Measurements from ENCODE around the gene TMEM169. TPM values are rescaled to one million over a fixed set of nuclear protein-coding genes. Genes with fewer than 3 reads are reported as not detected.

The TMEM169 gene
- total and polyA plus RNA-seq, 2 donors (not counting 1 experiment from before 2014, with no cell fraction given): 0.28 to 0.84 TPM

DNA sequence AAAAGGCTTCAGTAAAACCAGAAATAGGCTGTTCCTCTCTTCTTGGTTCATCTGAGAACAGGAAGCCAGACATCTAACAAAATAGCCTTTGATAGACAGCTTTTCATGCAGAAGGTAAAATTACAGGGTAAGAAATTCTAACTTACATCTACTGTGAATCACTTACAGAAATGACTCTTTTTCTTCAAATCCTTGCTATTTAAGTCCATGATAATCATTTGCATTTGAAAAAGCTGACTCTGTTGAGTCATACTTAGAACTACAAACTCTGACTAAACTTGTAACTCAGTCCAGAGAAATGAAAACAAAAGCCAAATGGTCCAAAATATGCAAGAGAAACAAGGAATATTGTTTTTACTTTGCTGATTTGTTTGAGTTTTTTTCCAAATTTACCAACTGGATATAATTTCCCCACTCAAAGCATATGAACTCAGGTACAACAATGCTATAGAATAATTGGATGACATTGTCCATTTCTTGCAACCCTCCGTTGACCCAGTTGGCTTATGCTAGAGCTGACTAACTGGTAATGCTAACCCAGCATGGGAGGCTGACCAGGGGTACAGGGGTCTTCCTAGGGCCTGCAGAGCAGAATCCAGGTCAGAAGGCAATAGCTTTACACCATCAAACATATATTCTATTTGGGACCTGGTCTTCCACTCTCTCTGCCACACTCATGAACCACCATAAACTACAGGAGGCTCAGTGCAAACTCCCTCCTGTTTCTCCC is 49.6 kb upstream of the TMEM169 start:
- Histone ChIP-seq H3K27me3 (replicated peaks in 1 of 4; ENCODE audit: control extremely low read depth in 1 of 4, control insufficient read depth in 3 of 4, insufficient read depth in 4 of 4, low read length in 3 of 4) (no peaks in the 10 kb centered on the region), H3K4me2 (replicated peaks; ENCODE audit: low read depth, low read length, poor library complexity, severe bottlenecking) (no peak overlapping the region), H3K9ac (ENCODE audit: low read length) (no peak overlapping the region), H3K36me3 (replicated peaks in 1 of 2; ENCODE audit: control extremely low read depth in 1 of 2, control insufficient read depth in 1 of 2, extremely low read depth in 1 of 2, insufficient read depth in 2 of 2, low read length in 1 of 2) (peaks cover 0 to 4% of the 10 kb centered on the region in 2 experiments), H3K9me3 (ENCODE audit: control extremely low read depth in 1 of 3, control insufficient read depth in 2 of 3, insufficient read depth in 1 of 3, low read length in 2 of 3) (no peaks in the 10 kb centered on the region), H3K79me2 (ENCODE audit: control insufficient read depth, insufficient read depth, low read length) (no peaks in the 10 kb centered on the region), H3K4me3 (ENCODE audit: control extremely low read depth in 1 of 5, extremely low read depth in 1 of 5, insufficient read depth in 1 of 5, low read depth in 2 of 5, low read length in 4 of 5) (no peak overlapping the region), H2AFZ (ENCODE audit: insufficient read depth, low read depth, low read length, poor library complexity, severe bottlenecking) (no peak overlapping the region), H3K27ac (ENCODE audit: low read length in 2 of 2) (no peak overlapping the region), H4K20me1 (ENCODE audit: control insufficient read depth, insufficient read depth, low read length, poor library complexity, severe bottlenecking) (no peaks in the 10 kb centered on the region), H3K4me1 (ENCODE audit: control insufficient read depth in 2 of 2, insufficient read depth in 2 of 2, low read length in 2 of 2) (peaks cover 0 to 5% of the 10 kb centered on the region in 2 donors)
- TF ChIP-seq, protein P1, sequence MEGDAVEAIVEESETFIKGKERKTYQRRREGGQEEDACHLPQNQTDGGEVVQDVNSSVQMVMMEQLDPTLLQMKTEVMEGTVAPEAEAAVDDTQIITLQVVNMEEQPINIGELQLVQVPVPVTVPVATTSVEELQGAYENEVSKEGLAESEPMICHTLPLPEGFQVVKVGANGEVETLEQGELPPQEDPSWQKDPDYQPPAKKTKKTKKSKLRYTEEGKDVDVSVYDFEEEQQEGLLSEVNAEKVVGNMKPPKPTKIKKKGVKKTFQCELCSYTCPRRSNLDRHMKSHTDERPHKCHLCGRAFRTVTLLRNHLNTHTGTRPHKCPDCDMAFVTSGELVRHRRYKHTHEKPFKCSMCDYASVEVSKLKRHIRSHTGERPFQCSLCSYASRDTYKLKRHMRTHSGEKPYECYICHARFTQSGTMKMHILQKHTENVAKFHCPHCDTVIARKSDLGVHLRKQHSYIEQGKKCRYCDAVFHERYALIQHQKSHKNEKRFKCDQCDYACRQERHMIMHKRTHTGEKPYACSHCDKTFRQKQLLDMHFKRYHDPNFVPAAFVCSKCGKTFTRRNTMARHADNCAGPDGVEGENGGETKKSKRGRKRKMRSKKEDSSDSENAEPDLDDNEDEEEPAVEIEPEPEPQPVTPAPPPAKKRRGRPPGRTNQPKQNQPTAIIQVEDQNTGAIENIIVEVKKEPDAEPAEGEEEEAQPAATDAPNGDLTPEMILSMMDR (IDR thresholded peaks at IDR 0.05): no peak
- TF ChIP-seq EZH2 (IDR thresholded peaks at IDR 0.05; ENCODE audit: borderline replicate concordance, insufficient read depth, low read depth, low read length, poor library complexity, severe bottlenecking): no peak
- 82% methylated on average over 1 of the region's 1 CpG for WGBS (ENCODE audit: insufficient coverage)
- H3K9me3 Mint-ChIP-seq (ENCODE audit: insufficient read depth): no peaks in the 10 kb centered on the region
- DNase-seq: no peak
- no peaks in the 10 kb centered on the region for H3K27me3 Mint-ChIP-seq
- H3K27ac Mint-ChIP-seq: no peak overlapping the region
- H3K4me1 Mint-ChIP-seq: peaks cover 8% of the 10 kb centered on the region
- ChIA-PET POLR2A (no interaction called here), CTCF (interaction anchor here (0.6 to 4.3 kb wide), 10 partner anchors 9 to 635 kb away, joined by 3 to 41 read pairs (median 11); partner anchors contain the start of genes PECR, TMEM169 and XRCC5)
- H3K4me3 Mint-ChIP-seq: no peak overlapping the region
- intact Hi-C loops (cut with micrococcal nuclease): loop anchor here (10.0 kb wide), 1 partner anchor 1683 kb away; no protein-coding TSS in a partner anchor
- ATAC-seq (ENCODE audit: low read depth): no peak

DNA sequence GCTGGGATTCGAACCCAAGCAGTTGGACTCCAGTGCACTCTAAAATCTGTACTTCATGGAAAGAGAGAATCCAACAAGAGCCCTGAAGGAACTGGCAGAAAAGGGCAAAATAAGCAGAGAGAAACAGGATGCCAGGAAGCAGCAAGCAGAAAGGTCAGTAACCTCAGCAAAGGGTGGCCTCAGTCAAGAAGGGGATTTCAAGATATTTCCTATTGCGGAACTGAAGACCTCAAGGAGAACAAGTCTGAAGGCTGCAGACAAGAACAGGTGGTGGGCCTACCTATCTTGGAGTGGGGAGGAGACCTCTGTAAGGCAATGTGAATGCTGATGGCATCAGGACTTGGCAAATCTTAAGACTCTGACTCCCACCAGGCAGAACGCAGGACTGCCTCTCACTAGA is 48.3 kb upstream of the TMEM169 start:
- no peaks in the 10 kb centered on the region for H3K79me2 ChIP-seq (ENCODE audit: control insufficient read depth, insufficient read depth, low read length)
- no peaks in the 10 kb centered on the region for H3K9me3 ChIP-seq (ENCODE audit: control extremely low read depth in 1 of 3, control insufficient read depth in 2 of 3, insufficient read depth in 1 of 3, low read length in 2 of 3)
- H3K9ac ChIP-seq (ENCODE audit: low read length): no peak overlapping the region
- DNase-seq (no peak), ATAC-seq (ENCODE audit: low read depth) (no peak)
- H3K4me2 ChIP-seq (replicated peaks; ENCODE audit: low read depth, low read length, poor library complexity, severe bottlenecking): no peak overlapping the region
- ChIA-PET CTCF (interaction anchor here (0.6 to 4.3 kb wide), 23 partner anchors 11 to 1680 kb away, joined by 3 to 41 read pairs (median 5); partner anchors contain the start of genes MREG, PECR, TMEM169 and XRCC5), POLR2A (no interaction called here)
- 85% methylated on average over 3 of the region's 3 CpGs for WGBS (ENCODE audit: insufficient coverage)
- H3K4me3 ChIP-seq (ENCODE audit: control extremely low read depth in 1 of 5, extremely low read depth in 1 of 5, insufficient read depth in 1 of 5, low read depth in 2 of 5, low read length in 4 of 5): no peak overlapping the region
- no peak overlapping the region for H3K27ac Mint-ChIP-seq
- peaks cover 0 to 5% of the 10 kb centered on the region in 2 donors for H3K4me1 ChIP-seq (ENCODE audit: control insufficient read depth in 2 of 2, insufficient read depth in 2 of 2, low read length in 2 of 2)
- H3K36me3 ChIP-seq (replicated peaks in 1 of 2; ENCODE audit: control extremely low read depth in 1 of 2, control insufficient read depth in 1 of 2, extremely low read depth in 1 of 2, insufficient read depth in 2 of 2, low read length in 1 of 2): peaks cover 0 to 9% of the 10 kb centered on the region in 2 experiments
- intact Hi-C loops (cut with micrococcal nuclease): loop anchor here (10.0 kb wide), 1 partner anchor 1681 kb away; no protein-coding TSS in a partner anchor
- H2AFZ ChIP-seq (ENCODE audit: insufficient read depth, low read depth, low read length, poor library complexity, severe bottlenecking): no peak overlapping the region
- H4K20me1 ChIP-seq (ENCODE audit: control insufficient read depth, insufficient read depth, low read length, poor library complexity, severe bottlenecking): no peaks in the 10 kb centered on the region
- peaks cover 8% of the 10 kb centered on the region for H3K4me1 Mint-ChIP-seq
- H3K4me3 Mint-ChIP-seq: no peak overlapping the region
- H3K27me3 Mint-ChIP-seq: no peaks in the 10 kb centered on the region
- H3K9me3 Mint-ChIP-seq (ENCODE audit: insufficient read depth): no peaks in the 10 kb centered on the region
- H3K27ac ChIP-seq (ENCODE audit: low read length in 2 of 2): no peak overlapping the region
- no peaks in the 10 kb centered on the region for H3K27me3 ChIP-seq (replicated peaks in 1 of 4; ENCODE audit: control extremely low read depth in 1 of 4, control insufficient read depth in 3 of 4, insufficient read depth in 4 of 4, low read length in 3 of 4)
- TF ChIP-seq EZH2 (IDR thresholded peaks at IDR 0.05; ENCODE audit: borderline replicate concordance, insufficient read depth, low read depth, low read length, poor library complexity, severe bottlenecking): no peak
- TF ChIP-seq, protein P1 (IDR thresholded peaks at IDR 0.05): no peak
